ENCODE data around the gene CCNA1.
A peak's percentile ranks its signal among the peaks of the same experiment; 100 is the strongest.

Gene CCNA1

GRCh38 chr13:36418022-36418805 is 14.1 kb upstream of the CCNA1 start (continued):
- TF ChIP-seq ZNF335 (tag by site-specific recombination; conservative IDR thresholded peaks at IDR 0.05), result no peak
- TF ChIP-seq ZNF155 (tag by site-specific recombination; IDR thresholded peaks at IDR 0.05), result no peak

DNA sequence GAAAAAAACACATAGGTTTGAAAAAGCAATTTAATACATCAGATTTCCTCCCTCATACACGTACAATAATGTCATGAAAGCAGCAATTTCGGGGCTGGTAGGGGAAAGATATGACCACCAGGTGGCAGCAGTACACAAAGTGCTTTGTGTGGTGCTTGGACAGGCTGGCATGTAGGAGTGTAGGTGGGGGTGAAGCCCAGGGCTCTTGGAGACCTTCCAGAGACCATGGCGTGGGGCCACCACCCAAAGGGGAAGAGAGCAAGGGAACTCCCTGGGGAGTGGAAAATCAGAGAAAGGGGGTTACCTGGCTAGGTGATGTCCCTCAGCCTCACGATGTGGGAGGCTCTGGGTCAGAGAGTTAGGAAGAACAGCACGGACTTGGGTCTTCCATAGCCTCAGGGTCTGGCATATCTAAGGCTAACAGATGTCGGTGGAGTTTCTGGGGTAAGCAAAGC is 11.8 kb upstream of the CCNA1 start:
- no peak overlapping the region for H3K27ac ChIP-seq (ENCODE audit: extremely low read depth, low read depth, low read length)
- no peaks in the 10 kb centered on the region for H3K36me3 ChIP-seq (ENCODE audit: control insufficient read depth in 2 of 2, insufficient read depth in 1 of 2, low read length in 2 of 2)
- H3K9me3 ChIP-seq (ENCODE audit: control insufficient read depth, insufficient read depth, low read depth, low read length), result no peaks in the 10 kb centered on the region
- CTCF ChIA-PET, result interaction anchor here (0.6 to 4.9 kb wide), 25 partner anchors 10 to 1660 kb away, joined by 3 to 28 read pairs (median 3); partner anchors contain the start of gene CCNA1
- no peaks in the 10 kb centered on the region for H3K4me1 ChIP-seq (ENCODE audit: control insufficient read depth, insufficient read depth, low read length)
- POLR2A ChIA-PET, result no interaction called here
- TF ChIP-seq GLIS2 (tag by site-specific recombination; IDR thresholded peaks at IDR 0.05) (peak; percentile 43), ZFHX2 (tag by site-specific recombination; conservative IDR thresholded peaks at IDR 0.05) (peak; percentile 60), EGR2 (tag by site-specific recombination; IDR thresholded peaks at IDR 0.05; ENCODE audit: low read depth) (peak; percentile 52; the same call in 1 of the 2 replicates), GLI4 (tag by site-specific recombination; IDR thresholded peaks at IDR 0.05) (no peak), ZNF660 (tag by site-specific recombination; IDR thresholded peaks at IDR 0.05) (peak; percentile 39; the same call in 1 of the 2 replicates), ZNF654 (tag by site-specific recombination; IDR thresholded peaks at IDR 0.05; ENCODE audit: low read depth) (peak; percentile 72), ZBTB11 (tag by site-specific recombination; conservative IDR thresholded peaks at IDR 0.05; ENCODE audit: low read depth) (no peak), PRDM2 (tag by site-specific recombination; IDR thresholded peaks at IDR 0.05; ENCODE audit: borderline replicate concordance) (no peak), ZNF623 (tag by site-specific recombination; IDR thresholded peaks at IDR 0.05) (no peak), GLIS1 (tag by site-specific recombination; IDR thresholded peaks at IDR 0.05) (peak; percentile 84)
- TF ChIP-seq, protein P1, sequence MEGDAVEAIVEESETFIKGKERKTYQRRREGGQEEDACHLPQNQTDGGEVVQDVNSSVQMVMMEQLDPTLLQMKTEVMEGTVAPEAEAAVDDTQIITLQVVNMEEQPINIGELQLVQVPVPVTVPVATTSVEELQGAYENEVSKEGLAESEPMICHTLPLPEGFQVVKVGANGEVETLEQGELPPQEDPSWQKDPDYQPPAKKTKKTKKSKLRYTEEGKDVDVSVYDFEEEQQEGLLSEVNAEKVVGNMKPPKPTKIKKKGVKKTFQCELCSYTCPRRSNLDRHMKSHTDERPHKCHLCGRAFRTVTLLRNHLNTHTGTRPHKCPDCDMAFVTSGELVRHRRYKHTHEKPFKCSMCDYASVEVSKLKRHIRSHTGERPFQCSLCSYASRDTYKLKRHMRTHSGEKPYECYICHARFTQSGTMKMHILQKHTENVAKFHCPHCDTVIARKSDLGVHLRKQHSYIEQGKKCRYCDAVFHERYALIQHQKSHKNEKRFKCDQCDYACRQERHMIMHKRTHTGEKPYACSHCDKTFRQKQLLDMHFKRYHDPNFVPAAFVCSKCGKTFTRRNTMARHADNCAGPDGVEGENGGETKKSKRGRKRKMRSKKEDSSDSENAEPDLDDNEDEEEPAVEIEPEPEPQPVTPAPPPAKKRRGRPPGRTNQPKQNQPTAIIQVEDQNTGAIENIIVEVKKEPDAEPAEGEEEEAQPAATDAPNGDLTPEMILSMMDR (tag by site-specific recombination; IDR thresholded peaks at IDR 0.05), result 0 out of 2 replicates have a peak, but pooled peaks have one; percentile 31
- TF ChIP-seq, protein P2, sequence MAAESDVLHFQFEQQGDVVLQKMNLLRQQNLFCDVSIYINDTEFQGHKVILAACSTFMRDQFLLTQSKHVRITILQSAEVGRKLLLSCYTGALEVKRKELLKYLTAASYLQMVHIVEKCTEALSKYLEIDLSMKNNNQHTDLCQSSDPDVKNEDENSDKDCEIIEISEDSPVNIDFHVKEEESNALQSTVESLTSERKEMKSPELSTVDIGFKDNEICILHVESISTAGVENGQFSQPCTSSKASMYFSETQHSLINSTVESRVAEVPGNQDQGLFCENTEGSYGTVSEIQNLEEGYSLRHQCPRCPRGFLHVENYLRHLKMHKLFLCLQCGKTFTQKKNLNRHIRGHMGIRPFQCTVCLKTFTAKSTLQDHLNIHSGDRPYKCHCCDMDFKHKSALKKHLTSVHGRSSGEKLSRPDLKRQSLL (tag by site-specific recombination; IDR thresholded peaks at IDR 0.05), result no peak
- TF ChIP-seq, protein P3, sequence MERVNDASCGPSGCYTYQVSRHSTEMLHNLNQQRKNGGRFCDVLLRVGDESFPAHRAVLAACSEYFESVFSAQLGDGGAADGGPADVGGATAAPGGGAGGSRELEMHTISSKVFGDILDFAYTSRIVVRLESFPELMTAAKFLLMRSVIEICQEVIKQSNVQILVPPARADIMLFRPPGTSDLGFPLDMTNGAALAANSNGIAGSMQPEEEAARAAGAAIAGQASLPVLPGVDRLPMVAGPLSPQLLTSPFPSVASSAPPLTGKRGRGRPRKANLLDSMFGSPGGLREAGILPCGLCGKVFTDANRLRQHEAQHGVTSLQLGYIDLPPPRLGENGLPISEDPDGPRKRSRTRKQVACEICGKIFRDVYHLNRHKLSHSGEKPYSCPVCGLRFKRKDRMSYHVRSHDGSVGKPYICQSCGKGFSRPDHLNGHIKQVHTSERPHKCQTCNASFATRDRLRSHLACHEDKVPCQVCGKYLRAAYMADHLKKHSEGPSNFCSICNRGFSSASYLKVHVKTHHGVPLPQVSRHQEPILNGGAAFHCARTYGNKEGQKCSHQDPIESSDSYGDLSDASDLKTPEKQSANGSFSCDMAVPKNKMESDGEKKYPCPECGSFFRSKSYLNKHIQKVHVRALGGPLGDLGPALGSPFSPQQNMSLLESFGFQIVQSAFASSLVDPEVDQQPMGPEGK (tag by site-specific recombination; IDR thresholded peaks at IDR 0.05), result 0 out of 2 replicates have a peak, but pooled peaks have one; percentile 31
- H3K4me3 ChIP-seq (ENCODE audit: low read depth, low read length), result no peak overlapping the region
